ENCODE data around the gene NDUFS8.

The NDUFS8 gene

DNA sequence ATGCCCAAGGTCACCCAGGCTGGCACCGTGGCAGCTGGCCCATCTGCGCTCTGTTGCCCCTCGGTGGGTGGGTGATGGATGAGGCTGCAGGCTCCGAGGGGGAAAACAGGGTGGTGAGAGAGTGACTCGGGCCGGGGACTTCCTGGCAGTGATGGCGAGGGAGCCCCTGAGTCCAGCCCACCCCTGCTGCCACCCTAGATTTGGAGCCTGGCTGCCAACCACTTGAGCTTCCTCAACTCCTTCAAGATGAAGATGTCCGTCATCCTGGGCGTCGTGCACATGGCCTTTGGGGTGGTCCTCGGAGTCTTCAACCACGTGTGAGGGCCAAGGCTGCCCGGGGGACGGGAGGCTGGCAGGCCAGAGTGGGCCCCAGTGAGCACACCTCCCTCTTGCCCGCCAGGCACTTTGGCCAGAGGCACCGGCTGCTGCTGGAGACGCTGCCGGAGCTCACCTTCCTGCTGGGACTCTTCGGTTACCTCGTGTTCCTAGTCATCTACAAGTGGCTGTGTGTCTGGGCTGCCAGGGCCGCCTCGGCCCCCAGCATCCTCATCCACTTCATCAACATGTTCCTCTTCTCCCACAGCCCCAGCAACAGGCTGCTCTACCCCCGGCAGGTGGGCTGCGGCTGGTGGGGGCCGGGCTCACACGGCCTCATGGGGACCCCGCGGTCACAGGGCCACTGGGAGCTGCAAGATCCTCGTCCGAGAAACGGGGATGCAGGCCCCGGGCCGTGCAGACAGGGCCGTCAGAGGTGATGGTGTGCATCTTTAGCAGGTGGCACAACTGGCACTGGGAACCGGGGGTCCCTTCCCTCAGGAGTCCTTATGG is 18.4 kb downstream of the NDUFS8 start:
- DNase-seq (ENCODE audit: low read depth in 1 of 2, low spot score in 1 of 2): no peak

DNA sequence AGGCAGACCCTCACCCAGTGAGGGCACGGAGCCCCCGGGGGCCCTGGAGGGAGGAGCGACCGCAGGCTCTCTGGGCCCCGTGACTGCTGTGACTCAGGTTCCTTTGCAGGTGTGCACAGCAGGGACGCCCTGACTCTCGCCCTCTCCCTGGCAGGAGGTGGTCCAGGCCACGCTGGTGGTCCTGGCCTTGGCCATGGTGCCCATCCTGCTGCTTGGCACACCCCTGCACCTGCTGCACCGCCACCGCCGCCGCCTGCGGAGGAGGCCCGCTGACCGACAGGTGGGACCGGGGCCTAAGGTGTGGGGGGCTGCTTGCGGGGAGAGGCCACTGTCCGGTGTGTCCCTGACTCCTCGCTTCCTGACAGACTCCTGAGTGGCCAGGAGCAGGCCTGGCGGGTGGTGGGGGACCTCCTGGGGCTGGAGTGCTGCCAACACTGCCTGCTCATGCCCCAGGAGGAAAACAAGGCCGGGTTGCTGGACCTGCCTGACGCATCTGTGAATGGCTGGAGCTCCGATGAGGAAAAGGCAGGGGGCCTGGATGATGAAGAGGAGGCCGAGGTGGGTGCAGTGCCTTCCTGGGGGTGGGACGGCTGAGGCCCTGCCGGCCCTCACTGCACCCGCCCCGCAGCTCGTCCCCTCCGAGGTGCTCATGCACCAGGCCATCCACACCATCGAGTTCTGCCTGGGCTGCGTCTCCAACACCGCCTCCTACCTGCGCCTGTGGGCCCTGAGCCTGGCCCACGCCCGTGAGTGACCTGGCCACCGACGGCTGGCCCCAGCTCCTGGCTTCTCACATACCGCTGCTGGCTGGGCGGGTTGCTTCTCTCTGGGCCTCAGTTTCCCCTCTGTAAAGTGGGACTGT is 19.3 kb downstream of the NDUFS8 start:
- DNase-seq (ENCODE audit: low read depth in 1 of 2, low spot score in 1 of 2): no peak

DNA sequence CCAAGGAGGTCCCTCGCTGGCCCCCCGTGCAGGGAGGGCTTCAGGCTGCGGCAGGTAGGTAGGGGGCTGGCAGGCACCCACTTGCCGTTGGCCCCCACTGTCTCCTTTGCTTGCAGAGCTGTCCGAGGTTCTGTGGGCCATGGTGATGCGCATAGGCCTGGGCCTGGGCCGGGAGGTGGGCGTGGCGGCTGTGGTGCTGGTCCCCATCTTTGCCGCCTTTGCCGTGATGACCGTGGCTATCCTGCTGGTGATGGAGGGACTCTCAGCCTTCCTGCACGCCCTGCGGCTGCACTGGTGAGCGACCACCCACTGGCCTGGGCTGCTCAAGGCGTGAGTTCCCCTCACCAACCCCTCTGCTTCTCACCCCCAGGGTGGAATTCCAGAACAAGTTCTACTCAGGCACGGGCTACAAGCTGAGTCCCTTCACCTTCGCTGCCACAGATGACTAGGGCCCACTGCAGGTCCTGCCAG is 19.9 kb downstream of the NDUFS8 start:
- no peak for DNase-seq (ENCODE audit: low read depth in 1 of 2, low spot score in 1 of 2)

GRCh38 chr11:68051191-68052136 is 21.0 kb downstream of the NDUFS8 start:
- no peak for DNase-seq (ENCODE audit: low read depth in 1 of 2, low spot score in 1 of 2)

- DNase-seq (ENCODE audit: low read depth in 1 of 2, low spot score in 1 of 2): no peak
Measured at GRCh38 chr11:68052137-68052873, 21.8 kb downstream of the NDUFS8 start.

DNA sequence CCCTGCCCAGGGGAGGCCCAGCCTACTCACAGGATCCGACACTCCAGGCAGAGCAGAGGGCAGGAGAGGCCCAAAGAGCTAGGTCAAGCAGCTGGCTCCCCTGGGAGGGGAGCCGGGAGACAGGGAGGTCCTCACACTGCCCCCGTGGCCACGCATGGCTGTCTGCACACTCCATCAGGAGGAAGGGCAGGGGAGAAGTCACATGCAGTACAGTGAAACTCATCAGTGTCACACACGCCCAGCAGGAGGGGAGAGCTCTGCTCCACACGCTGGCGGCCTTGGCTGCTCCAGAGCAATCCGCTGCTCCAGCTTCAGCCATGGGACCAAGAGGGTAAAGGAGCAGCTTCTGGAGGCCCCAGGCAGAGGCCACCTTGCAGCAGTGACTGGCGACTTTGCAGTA is 22.6 kb downstream of the NDUFS8 start:
- no peak for DNase-seq (ENCODE audit: low read depth in 1 of 2, low spot score in 1 of 2)

GRCh38 chr11:68053981-68054812 is 23.7 kb downstream of the NDUFS8 start:
- DNase-seq (ENCODE audit: low read depth in 1 of 2, low spot score in 1 of 2): no peak

GRCh38 chr11:68056317-68057285 is 26.1 kb downstream of the NDUFS8 start:
- no peak for DNase-seq (ENCODE audit: low read depth in 1 of 2, low spot score in 1 of 2)

- no peak for DNase-seq (ENCODE audit: low read depth in 1 of 2, low spot score in 1 of 2)
Measured at GRCh38 chr11:68057807-68058206, 27.3 kb downstream of the NDUFS8 start.

DNA sequence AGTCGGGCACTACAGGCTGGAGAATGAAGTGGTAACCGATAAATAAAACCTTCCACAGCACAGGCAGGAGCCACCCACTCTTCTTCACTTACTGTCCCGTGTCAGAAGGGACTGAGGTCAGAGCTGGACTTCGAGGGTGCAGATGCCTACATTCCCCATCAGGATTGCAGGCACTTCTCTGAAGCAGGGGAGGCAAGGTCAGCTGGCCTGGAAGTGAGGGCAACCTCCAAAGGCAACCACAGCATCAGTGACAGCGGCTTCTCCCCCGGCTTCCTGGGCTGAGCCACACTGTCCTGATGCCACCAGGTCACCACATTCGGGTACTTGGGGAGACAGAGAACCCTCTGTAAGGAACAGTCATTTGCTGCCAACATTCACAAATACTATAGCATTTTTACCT is 31.0 kb downstream of the NDUFS8 start:
- DNase-seq (ENCODE audit: low read depth in 1 of 2, low spot score in 1 of 2): no peak

- no peak for DNase-seq (ENCODE audit: low read depth in 1 of 2, low spot score in 1 of 2)
Measured at GRCh38 chr11:68064926-68065325, 34.4 kb downstream of the NDUFS8 start.

DNA sequence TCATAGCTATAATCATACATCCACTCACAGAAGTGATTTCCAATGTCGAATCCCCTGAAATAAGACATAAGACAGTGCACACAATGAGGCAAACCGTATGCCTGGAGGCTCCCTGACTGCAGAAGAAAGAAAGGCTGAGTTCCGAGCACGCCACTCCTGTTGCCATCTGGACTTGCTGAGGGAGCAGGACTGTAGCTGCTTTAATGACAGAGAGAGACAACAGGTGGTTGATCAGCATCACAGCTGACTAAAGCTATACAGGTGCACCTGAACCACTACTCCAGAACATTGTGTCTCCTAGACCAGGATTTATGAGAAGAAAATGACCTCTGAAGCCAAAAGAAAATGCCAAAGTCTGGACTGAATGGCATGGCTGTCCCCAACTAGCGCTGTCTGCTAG is 35.4 kb downstream of the NDUFS8 start:
- DNase-seq (ENCODE audit: low read depth in 1 of 2, low spot score in 1 of 2): no peak

DNA sequence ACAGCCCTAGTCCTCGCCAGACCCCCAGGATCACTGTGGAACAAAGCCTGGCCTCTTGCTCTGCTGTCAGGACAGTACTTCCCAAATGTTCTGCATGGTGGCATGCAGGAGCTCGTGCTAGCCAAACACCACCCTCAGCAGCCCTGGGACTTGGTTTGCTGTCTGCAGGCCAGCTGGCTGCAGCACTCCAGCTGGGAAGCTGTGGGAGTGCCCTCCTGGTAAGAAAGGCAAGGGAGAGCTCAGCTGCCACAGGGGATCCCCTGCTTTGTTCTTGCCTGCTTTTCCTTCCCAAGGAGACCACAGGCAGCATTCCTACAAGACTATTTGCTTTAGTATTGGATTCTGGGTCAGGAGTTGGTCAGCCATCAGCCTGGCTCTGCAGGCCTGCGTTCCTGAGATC is 36.3 kb downstream of the NDUFS8 start:
- DNase-seq (ENCODE audit: low read depth in 1 of 2, low spot score in 1 of 2): no peak

DNA sequence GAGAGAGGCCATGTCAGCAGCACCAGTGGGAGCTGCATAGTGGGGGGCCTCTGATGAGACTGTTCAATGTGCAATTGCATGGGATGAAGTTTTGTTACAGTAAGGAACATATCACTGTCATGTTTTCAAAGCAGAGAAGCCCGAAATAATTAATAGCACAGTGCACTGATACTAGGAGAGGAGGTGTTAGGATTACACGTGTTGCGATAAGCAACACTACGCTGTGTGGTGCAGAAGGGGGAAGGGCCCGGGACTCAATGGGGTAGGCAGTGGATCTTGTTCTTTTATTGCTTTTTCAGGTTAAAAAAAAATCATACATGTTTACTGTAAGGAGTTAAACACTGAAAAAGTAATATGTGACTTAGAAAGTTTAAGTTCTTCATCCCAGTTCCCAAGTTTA is 37.5 kb downstream of the NDUFS8 start:
- DNase-seq (ENCODE audit: low read depth in 1 of 2, low spot score in 1 of 2): no peak

- no peak for DNase-seq (ENCODE audit: low read depth in 1 of 2, low spot score in 1 of 2)
Measured at GRCh38 chr11:68071281-68072048, 41.0 kb downstream of the NDUFS8 start.

- DNase-seq (ENCODE audit: low read depth in 1 of 2, low spot score in 1 of 2): no peak
Measured at GRCh38 chr11:68074584-68075352, 44.3 kb downstream of the NDUFS8 start.
